HepG2 (cell line): Measurements from ENCODE around the gene NBEAL2. TPM values are rescaled to one million over a fixed set of nuclear protein-coding genes. Genes with fewer than 3 reads are reported as not detected.
A peak's percentile ranks its signal among the peaks of the same experiment; 100 is the strongest.

Experiments
- BCL6 ChIP-seq: IDR thresholded peaks from 2 replicates; pipeline ENCODE4 v1.6.1; 2016; ENCODE audit warnings: missing genetic modification reagents, missing compliant biosample characterization
- CCDC6 ChIP-seq: sonication (generic); formaldehyde crosslinking; IDR thresholded peaks from 2 replicates; pipeline ENCODE4 v1.8.1; 2022; ENCODE audit warnings: mild to moderate bottlenecking, missing genetic modification reagents, moderate library complexity
- CREB1 ChIP-seq, 2 experiments: fragments of 450-650 bp in 1 of 2; IDR thresholded peaks; 2 replicates each; pipeline ENCODE4 v1.6.1; 2016 to 2017; ENCODE audit warnings: control low read depth in 1 of 2, mild to moderate bottlenecking in 1 of 2, missing compliant biosample characterization in 1 of 2, missing genetic modification characterization in 1 of 2
- DMTF1 ChIP-seq: sonication (generic); formaldehyde crosslinking; IDR thresholded peaks from 2 replicates; pipeline ENCODE4 v1.4.0; 2020; ENCODE audit warnings: mild to moderate bottlenecking, missing genetic modification reagents
- DNMT3B ChIP-seq: conservative IDR thresholded peaks from 2 replicates; pipeline ENCODE4 v1.6.1; 2016; ENCODE audit warnings: missing biosample characterization, control low read depth
- GATA4 ChIP-seq: sonication (generic); IDR thresholded peaks from 2 replicates; pipeline ENCODE4 v1.6.1; 2016; ENCODE audit warnings: antibody characterized with exemption, low read depth, borderline replicate concordance
- HDAC1 ChIP-seq: sonication (generic); formaldehyde crosslinking; IDR thresholded peaks from 2 replicates; pipeline ENCODE4 v1.5.1; 2020; ENCODE audit warnings: mild to moderate bottlenecking, missing genetic modification reagents
- HNRNPLL ChIP-seq: fragments of 200-400 bp; formaldehyde crosslinking; IDR thresholded peaks from 2 replicates; pipeline ENCODE4 v1.6.1; 2017; ENCODE audit warnings: mild to moderate bottlenecking, low read depth, low read length; ENCODE audit not compliant: poor library complexity, severe bottlenecking
- KDM3A ChIP-seq: IDR thresholded peaks from 2 replicates; pipeline ENCODE4 v1.6.1; 2018; ENCODE audit warnings: low read depth, missing compliant biosample characterization
- PHF8 ChIP-seq: sonication (generic); formaldehyde crosslinking; IDR thresholded peaks from 2 replicates; pipeline ENCODE4 v1.5.0; 2020; ENCODE audit warnings: missing genetic modification reagents
- SMARCE1 ChIP-seq: fragments of 450-650 bp; IDR thresholded peaks from 2 replicates; pipeline ENCODE4 v1.6.1; 2017; ENCODE audit warnings: borderline replicate concordance
- SNAPC4 ChIP-seq: sonication (generic); formaldehyde crosslinking; IDR thresholded peaks from 2 replicates; pipeline ENCODE4 v1.4.0; 2020; ENCODE audit warnings: mild to moderate bottlenecking, missing genetic modification reagents
- THAP11 ChIP-seq: IDR thresholded peaks from 2 replicates; pipeline ENCODE4 v1.6.1; 2016; ENCODE audit warnings: missing biosample characterization, missing genetic modification reagents
- ZFP1 ChIP-seq: IDR thresholded peaks from 2 replicates; pipeline ENCODE4 v1.6.1; 2016
- ZFY ChIP-seq: sonication (generic); formaldehyde crosslinking; IDR thresholded peaks from 2 replicates; pipeline ENCODE4 v1.4.0; 2020; ENCODE audit warnings: missing genetic modification reagents
- ZKSCAN1 ChIP-seq: fragments of 150-350 bp; IDR thresholded peaks from 2 replicates; pipeline ENCODE4 v1.6.1; 2014; ENCODE audit warnings: low read length
- ZNF263 ChIP-seq: sonication (generic); formaldehyde crosslinking; IDR thresholded peaks from 2 replicates; pipeline ENCODE4 v1.4.0; 2020; ENCODE audit warnings: missing genetic modification reagents
- ZNF605 ChIP-seq: sonication (generic); formaldehyde crosslinking; IDR thresholded peaks from 2 replicates; pipeline ENCODE4 v1.8.0; 2022; ENCODE audit warnings: mild to moderate bottlenecking, missing genetic modification reagents
- ZNF788 ChIP-seq: sonication (generic); formaldehyde crosslinking; IDR thresholded peaks from 2 replicates; pipeline ENCODE4 v1.5.0; 2020; ENCODE audit warnings: mild to moderate bottlenecking, missing genetic modification reagents, borderline replicate concordance
- ZXDC ChIP-seq: sonication (generic); formaldehyde crosslinking; IDR thresholded peaks from 2 replicates; pipeline ENCODE4 v1.5.0; 2020; ENCODE audit warnings: mild to moderate bottlenecking, missing genetic modification reagents
- polyA plus RNA-seq, 8 experiments: library from polyadenylated mRNA; depleted of rRNA in 3 of 8; stranded (reverse) in 7 of 8; unstranded in 1 of 8; fragments of >200 nt; fragmentation: Illumina TruSeq in 4 of 8; extraction: Trizol in 4 of 8; gene quantifications; 2 replicates each; pipeline versions ENCODE4 v1.2.1 to v1.2.3, GENCODE V29; 2011 to 2016; ENCODE audit warnings: low read depth in 4 of 8, missing spikeins in 1 of 8, mixed read lengths in 1 of 8; ENCODE audit not compliant: insufficient read depth in 1 of 8
- total RNA-seq, 5 experiments: library from RNA; depleted of rRNA; stranded (reverse); fragments of >200 nt; fragmentation: Illumina TruSeq; extraction: Trizol; gene quantifications; 2 replicates each; pipeline ENCODE4 v1.2.3, GENCODE V29; 2016; ENCODE audit warnings: low read depth in 1 of 5

Gene NBEAL2
- total and polyA plus RNA-seq, 2 of the 13 experiments (the other 11 are each of a cell fraction or from before 2014, with no cell fraction given) = 9.7 to 12.4 TPM

- TF ChIP-seq PHF8 (peak; percentile 34; the same call in 1 of the 2 replicates), ZNF605 (peak; percentile 62; the same call in 1 of the 2 replicates), ZNF788 (CRISPR knock-in tag) (peak; percentile 48; the same call in 1 of the 2 replicates), CCDC6 (CRISPR knock-in tag) (0 out of 2 replicates have a peak, but pooled peaks have one; percentile 18), DMTF1 (no peak), SMARCE1 (no peak), HNRNPLL (no peak), DNMT3B (CRISPR knock-in tag) (no peak), ZFP1 (CRISPR knock-in tag) (no peak), GATA4 (peak; percentile 93), KDM3A (CRISPR knock-in tag) (0 out of 2 replicates have a peak, but pooled peaks have one; percentile 27), ZKSCAN1 (no peak), SNAPC4 (CRISPR knock-in tag) (0 out of 2 replicates have a peak, but pooled peaks have one; percentile 61), ZXDC (CRISPR knock-in tag) (0 out of 2 replicates have a peak, but pooled peaks have one; percentile 35), THAP11 (CRISPR knock-in tag) (peak; percentile 40; the same call in 1 of the 2 replicates), CREB1 (IDR thresholded peaks at IDR 0.05) (peak; percentile 92), CREB1 (CRISPR knock-in tag; IDR thresholded peaks at IDR 0.05) (peak; percentile 44; the same call in 1 of the 2 replicates), ZFY (peak; percentile 33; the same call in 1 of the 2 replicates), BCL6 (CRISPR knock-in tag) (peak; percentile 78), HDAC1 (CRISPR knock-in tag) (peak; percentile 56), ZNF263 (CRISPR knock-in tag) (peak; percentile 30; the same call in 1 of the 2 replicates)
Observed at GRCh38 chr3:46947981-46948791, 31.3 kb upstream of the NBEAL2 start (continued).
